Activated T-helper 9 cell treated with anti-CD3 and anti-CD28 coated beads, Interleukin-2, amount 50 U/mL, for 16 hours (primary cell): ENCODE results near the gene FBXO9.

Source experiments
- DNase-seq: peaks from one replicate; pipeline ENCODE4 v3.0.0-alpha.2; 2020; ENCODE audit warnings: low read depth

Gene FBXO9

DNA sequence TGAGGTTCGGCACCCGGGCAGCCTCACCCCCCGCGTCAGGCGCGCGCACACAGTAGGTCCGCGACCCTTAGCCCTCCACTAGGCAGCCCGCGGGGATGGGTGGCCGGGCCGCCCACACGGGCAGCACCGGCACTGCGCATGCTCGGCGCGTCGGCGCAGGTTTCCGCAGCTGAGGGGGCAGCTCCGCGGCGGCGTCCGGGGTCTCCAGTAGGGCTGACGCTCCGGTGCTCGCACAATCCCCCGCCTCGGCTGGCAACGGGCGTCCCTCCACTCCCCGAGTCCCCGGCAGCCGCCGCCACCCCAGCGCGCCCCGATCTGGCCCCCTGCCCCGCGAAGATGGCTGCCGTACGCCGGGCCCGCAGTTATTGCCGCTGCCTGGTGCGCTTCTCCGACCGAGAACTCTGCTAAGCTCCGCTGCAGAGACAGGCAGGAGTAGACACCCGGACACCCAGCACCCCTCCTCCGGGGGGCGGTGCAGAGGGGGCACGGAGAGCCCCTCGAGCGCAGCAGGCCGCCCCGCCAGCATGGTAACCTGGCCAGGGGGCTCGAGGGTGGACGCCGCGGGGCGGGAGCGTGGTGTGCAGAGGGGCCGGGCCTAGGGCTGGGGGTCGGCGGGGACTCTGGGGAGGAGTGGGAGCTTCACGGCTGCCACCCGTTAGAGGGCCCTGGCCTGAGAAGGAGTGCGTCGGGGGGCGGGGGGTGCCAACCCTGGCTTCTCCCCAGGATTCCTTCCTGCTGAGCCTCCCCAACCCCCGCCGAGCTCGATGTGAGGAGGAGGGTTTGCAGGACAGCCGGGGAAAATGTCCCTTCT is at the start of gene FBXO9:
FBXO9 (plus strand) TSS at position 139 of the 811 bp plus-strand sequence; CDS start at position 525, 386 bp downstream.
- peak; percentile 69 for DNase-seq

DNA sequence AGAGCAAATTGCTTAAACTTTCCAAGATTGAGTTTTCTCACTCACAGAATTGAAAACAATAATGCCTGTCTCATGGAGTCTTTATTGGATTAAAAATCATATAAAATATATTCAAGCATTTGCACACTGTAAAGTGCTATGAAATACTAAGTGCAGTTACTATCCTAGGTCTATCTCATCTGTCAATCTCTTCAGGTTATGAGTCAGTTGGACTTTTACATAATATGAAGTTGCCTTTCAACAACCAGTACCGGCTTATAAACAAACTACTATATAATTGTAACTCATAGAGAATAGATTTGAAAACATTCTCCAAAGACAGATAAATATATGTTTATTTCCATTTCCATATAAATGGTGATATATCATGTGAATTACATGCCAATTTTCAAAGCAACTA is 49.7 kb upstream of the FBXO9 start:
- DNase-seq = no peak

DNA sequence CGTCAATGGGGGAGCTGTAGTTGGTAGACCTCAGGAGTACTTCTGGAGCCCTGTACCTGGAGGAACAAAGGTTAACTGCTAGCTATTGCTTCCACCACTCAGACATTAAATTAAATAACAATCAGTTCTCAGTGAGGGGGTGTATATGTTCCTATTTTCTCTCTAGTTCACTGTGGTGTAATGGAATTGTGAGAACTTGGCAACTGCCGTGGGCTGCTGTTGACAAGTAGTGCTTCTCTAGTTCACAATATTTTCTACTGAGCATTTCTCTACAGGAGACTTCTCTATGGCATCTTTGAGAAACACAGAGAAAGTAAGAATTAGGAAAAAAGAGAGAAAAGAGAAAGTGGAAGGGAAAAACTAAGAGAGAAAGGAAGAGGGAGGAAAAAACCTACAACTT is 46.8 kb upstream of the FBXO9 start:
- no peak for DNase-seq

DNA sequence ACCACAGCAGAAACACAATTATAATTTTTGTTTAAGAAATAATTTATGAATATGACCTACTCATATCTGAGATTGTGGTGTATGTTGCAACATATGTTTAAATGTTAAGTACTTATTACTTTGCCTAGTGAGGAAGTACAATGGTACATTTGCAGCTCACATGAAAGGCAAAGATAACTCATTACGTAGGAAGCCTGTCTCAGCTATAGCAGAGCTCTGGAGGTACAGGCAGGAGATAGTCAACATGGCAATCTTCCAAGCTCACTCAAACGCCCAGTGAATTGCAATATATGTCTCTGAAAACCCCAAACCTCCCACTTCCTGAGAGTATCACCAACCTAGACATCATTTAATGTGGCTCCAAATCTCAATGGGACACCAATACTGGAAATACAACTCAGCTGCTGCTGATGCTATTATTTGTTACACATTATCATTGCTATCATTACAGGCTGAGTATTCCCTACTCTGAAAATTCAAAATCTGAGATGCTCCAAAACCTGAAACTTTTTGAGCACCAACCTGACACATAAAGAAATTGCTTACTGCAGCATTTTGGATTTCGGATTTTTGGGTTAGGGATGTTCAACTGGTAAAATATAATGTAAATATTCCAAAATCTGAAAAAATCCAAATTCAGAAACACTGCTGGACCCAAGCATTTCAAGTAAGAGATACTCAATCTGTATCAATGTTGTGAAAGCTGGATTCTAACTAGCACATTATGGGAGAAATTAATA is 45.0 kb upstream of the FBXO9 start:
- no peak for DNase-seq

DNA sequence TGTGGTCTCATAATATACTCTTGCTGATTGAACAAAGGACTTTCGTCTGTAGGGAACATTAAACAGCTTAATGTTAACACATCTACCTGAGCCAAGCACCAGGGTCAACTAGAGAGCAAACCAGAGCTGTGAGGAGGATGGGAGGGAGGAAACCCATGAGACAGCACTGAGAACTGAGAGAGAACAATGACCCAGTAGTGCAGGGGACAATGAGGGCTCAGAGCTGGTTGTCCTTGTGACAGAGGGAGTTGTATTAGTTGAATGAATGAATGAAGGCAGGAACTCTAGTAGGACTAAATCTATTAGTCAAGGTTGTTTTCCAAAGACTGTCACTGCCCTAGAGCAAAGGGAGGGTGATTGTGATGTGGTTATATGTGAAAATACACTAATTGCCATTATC is 41.9 kb upstream of the FBXO9 start:
- DNase-seq = no peak

DNA sequence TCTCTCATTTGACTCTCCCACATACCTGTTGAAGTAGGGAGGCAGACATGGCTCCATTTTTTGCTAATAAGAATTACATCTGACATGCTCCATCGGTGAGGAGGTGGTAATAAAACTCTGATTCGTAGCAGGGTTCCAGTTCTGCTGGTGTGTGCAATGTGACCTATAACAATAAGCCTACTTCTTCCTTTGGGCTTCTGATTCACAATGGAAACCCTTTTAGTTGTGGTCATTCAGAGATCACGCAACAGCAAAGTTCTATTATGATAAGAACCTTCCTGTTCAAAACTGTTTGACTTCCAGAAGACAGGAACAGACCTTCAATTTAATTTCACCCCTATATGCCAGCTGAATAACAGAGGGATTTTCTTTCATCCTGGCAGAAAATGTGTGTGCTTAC is 38.7 kb upstream of the FBXO9 start:
- DNase-seq = no peak

DNA sequence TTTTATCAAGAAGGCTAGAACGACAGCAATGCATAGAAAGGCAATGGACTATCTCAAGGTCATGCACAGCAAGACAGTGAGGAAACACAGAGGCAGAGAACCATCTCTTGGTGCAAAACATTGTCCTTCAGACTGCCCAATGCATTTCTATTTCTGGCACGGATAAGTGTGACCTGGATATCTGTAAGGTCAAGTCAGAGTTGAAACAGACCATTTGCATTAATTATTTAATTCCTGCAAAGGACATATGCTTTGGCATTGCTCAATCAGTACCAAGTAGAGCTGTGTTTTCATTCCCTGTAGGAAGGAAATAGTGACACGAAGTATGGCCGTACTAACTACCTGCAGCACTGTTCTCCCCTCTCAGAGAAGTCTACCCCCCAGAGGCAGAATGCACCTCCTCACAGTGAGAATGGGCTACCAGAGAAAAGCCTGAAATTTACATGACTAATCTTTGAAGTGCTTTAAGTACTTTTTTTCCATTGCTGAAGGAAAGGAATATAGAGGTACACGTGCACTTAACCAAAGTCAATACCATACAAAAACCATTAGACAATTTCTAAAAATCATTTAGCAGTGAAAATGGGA is 38.0 kb upstream of the FBXO9 start:
- no peak for DNase-seq

DNA sequence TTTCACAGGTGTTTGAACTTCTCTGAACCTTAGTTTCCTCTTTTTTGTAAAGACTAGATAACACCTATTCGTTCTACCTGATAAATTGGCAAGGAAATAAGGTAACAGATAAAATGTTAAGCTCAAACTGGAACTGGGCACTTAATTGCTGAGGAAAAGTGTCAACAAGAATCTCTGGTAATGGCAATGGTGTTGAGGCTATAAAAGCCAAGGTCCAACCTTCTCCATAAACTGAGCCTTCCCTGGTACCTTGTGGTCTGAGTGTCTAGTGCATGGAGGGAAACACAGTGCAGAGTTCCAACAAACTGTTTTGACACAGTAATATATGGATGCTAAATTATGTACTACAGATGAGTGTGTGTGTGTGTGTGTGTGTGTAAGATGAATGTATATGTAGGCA is 36.7 kb upstream of the FBXO9 start:
- no peak for DNase-seq

DNA sequence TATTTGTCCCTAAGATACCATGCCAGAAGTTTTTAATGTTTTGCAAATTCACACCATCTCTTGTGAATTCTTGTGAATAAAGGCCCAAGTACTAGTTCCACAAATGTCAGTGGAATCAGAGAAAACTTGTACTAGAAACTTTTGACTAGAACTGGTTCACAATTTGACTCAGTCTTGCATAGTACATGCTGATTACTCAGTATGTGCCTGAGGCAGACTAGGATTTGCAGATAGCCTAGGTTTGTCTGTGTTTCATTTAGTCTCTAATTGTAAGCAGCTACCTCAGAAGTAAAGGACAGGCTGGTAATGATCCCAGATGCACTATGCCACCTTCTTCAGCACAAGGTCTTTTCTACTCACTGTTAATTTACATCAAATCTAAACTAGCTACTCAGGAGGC is 35.9 kb upstream of the FBXO9 start:
- DNase-seq = no peak

DNA sequence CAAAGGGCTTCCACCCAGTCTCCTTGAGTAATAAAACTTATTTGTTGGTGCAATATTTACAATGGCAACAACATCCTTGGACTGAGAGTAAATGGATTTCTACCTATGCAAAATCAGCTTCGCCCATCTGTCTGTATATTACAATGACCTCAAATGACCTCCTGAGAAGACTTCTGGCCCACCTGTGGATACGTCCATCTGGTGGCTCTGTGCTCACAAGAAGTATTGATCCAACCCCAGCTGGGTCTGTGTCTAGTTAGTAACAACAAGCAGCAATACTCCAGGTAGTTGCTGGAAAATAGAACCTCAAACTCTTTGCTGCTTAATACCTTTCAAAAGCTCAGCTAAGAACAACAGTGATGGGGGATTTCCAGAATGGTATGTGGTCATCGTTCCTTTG is 35.4 kb upstream of the FBXO9 start:
- DNase-seq = no peak

DNA sequence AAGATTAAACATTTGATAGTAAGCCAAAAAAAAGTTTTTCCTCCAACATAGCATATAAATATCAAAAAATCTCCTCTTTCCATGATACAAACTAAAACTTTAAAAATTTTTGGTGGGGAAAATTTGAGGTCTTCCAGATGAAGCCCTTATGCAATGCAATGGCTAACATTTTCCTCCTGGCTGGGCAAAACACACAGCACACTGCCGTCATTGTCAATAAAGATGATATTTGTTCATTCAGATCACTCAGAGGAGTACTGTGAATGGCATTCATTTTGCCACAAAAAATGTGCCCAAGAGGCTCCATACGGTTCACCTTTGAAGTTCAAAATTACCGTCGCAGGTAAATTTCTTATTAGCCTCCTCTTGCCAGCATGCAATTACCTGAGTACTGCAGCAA is 33.9 kb upstream of the FBXO9 start:
- DNase-seq = no peak

DNA sequence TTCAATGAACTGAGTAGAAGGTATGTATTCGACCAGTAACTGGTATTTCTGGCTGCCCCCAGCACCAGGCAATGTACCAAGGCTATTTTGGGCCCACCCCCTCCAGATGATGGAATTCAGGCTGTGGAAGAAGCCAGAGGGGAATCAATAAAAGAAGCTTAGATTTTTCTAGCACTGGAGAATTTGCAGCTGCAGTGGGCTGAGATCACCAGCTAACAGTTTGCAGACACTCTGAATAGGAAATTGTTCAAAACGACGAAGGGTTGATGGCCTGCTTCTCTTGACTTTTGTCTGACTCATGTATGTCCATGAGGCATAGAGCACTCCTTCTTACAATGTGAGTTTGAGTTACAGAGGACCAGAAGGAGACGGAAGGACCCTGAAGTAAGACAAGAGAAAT is 32.4 kb upstream of the FBXO9 start:
- no peak for DNase-seq

DNA sequence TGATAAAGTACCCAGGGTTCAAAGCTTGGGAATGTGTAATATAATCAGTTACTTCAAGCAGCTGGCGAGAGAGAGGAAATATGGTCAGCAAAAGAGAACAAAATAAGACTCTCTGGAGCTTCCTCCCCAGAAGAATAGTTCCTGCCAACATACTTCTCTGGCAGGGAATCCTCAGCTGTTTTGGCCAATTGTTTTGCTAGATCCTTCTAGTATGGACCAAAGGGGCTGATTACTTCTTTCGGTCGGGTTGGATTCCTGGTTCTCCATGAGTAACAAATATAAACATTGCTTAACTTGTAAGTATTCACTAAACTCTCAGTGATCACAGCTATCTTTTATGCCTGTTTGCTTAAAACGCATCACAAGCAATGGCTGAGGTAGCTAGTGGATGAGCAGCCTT is 31.4 kb upstream of the FBXO9 start:
- no peak for DNase-seq

DNA sequence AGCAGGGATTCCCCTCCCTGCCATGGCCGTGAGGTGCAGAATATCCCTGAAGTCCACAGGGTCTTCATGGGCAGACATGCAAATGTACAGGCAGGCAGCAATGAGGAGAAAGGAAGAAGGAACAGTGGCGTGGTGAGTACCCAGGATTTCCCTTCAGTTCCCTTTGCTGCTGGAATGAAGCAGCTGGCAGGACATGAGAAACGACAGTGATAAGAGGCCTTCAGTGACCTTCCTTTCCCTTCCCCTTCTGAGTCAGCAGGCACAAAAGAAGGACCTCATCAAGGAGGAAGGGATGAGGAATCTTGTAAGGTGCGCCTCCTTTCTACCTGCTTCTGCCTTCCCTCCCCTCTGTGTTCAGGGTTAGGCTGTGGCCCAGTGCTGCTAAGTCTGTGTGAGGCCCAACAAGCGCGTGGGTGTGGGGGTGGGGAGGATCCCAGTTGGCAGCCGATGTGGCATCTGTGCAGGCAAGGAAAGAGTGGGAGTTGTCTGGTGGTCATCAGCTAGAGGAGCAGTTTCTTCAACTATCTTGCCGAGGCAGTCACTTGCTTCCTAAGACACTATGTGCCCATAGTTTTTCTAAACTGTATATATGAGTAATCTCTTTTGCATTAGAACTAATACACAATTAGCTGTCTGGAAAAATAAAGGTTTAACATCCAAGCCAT is 29.5 kb upstream of the FBXO9 start:
- no peak for DNase-seq

DNA sequence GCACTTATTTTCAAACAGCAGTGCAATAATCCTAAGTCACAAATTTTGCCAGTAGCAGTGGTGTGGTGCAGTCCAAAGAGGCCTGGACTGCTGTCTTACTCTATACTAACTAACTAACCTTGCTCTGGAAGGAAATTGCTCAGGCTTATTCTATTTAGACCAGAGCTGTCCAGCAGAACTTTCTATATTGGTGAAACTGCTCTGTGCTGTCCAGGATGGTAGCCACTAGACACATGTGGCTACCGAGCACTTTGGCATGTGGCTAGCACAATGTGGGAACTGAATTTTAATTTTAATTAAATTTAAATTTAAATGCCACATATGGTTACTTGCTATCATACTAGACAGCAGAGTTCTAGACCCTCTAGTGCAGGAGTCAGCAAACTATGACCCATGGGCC is 27.1 kb upstream of the FBXO9 start:
- DNase-seq = no peak

DNA sequence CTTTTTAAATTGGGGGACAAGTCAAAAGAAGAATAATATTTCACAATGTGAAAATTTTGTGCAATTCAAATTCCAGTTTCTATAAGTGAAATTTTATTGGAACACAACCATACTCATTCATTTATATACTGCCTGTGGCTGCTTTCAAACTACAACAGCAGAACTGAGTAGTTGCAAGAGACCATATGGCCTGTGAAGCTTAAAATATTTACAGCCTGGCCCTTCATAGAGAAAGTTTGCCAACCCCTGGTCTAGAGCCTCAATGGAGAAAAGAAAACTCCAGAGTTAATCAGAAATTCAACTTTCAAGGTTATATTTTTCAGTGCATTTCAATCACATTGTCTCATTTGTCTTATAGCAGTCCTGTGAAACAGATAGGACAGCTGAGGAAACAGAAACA is 26.6 kb upstream of the FBXO9 start:
- DNase-seq = no peak

DNA sequence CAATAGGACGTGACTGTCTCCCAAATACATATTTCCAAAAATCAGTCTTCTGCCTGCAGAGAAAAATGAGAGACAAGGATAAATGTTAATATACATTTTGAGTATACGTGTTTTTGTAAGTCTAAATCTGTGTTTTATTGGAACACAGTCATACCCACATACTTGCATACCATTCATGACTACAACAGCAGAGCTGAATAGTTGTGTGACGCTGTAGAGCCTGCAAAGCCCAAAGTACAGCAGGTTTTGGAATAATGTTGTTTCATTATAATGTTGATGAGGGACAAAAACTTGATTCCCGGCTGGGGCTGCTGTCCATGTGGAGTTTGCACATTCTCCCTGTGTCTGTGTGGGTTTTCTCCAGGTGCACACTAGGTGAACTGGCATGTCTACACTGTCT is 23.8 kb upstream of the FBXO9 start:
- no peak for DNase-seq

DNA sequence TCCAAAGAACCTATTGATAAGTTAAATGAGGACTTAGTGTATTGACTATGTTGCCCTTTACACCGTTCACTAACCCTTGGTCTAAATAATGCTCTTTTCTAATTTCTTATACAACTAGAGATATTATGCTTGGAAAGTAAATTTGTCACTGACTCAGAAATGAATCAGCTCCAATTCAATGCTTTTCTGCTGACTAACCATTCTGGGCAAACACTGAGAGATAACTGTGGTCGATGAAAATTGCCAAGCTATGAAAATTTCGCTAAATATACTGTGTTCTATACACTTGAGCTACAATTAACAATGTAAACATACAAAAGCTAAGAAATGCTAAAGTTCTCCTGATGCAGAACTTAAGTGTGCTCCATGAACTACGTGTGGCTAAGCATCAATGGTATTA is 23.1 kb upstream of the FBXO9 start:
- DNase-seq = no peak

DNA sequence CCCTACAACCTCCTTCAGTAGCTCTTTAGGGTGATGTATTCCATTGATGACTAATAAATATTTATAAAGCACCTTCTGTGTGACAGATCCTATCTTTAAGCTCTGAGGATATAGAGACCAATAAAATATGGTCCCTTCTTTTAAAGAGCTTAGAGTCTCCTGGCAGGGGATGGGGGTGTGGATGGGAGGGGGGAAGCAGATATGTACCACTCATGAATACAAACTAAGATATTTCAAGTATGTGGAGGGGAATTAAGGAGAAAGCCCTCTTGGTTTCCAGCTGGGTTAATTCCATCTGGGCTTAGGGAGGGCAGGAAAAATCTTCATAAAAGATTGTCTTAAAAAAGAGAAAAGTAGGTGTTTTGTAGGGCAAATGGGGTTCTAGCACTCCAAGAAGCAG is 21.6 kb upstream of the FBXO9 start:
- DNase-seq = no peak

DNA sequence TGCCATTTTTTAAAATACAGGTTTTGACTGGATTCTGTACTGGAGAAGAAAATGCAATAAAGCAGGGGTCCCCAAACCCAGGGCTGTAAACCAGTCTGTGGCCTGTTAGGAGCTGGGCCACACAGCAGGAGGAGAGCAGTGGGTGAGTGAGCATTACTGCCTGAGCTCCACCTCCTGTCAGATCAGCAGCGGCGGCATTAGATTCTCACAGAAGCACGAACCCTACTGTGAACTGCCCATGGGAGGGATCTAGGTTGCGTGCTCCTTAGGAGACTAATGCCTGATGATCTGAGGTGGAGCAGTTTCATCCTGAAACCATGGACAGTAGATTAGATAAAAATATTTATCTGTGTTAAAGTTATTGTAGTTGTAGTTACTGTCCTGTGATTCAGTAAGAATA is 21.1 kb upstream of the FBXO9 start:
- DNase-seq = no peak

DNA sequence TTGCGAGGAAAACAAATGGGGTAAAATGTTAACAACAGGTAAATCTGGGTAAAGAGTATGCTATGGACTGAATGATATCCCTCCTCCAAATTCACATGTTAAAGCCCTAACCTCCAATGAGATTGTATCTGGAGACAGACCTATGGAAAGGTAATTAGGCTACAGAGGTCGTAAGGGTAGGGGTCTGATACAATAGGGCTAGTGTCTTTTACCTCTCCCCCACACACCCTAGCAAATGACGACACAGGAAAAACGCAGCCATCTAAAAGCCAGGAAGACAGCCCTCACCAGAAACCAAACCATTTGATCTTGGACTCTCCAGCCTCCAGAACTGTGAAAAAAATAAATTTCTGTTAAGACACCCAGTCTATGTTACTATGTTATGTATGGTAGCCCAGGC is 20.6 kb upstream of the FBXO9 start:
- no peak for DNase-seq

DNA sequence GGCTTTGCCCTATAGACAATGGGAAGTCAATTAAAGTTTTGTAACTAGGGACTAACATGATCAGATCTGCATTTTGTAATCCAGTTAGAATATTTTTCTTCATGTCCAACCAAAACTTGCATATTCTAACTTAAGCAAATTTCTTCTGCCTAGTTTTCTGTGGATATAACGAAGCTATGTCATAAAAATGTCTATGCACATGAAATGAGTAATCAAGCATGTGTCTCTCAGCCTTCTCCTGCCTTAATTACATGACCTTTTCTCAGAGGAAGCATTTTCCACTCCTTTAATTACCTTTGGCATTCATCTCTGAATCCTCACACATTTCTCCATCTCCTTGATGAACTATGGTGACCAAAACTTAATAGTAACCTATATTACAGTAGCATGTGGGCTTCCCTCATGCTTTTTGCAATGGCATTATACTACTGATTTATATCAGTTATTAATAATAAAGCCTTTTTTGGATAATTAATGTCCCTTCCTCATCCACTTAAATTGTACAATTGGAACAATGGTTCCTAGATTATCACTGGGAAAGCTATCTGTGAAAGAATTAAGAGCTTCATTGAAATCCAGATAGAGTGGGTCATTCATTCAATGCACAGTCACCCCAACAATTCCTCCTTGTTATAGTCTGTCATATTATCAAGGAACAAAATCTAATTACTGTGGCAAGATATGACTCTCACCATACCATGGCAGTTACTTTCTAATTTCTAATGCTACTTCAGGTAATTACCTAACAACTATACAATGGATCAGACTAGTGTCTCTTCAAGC is 19.1 kb upstream of the FBXO9 start:
- DNase-seq = no peak
